ENCODE results near the gene QRICH1. TPM values are rescaled to one million over a fixed set of nuclear protein-coding genes. Genes with fewer than 3 reads are reported as not detected.

The QRICH1 gene
- total and polyA plus RNA-seq, 2 of the 13 experiments (the other 11 are each of a cell fraction or from before 2014, with no cell fraction given): 52.6 to 102 TPM

- TF ChIP-seq ZNF281 (CRISPR knock-in tag; IDR thresholded peaks at IDR 0.05; ENCODE audit: borderline replicate concordance) (peak; percentile 39; the same call in 1 of the 2 replicates), ZNF713 (CRISPR knock-in tag; IDR thresholded peaks at IDR 0.05) (no peak), IKZF4 (CRISPR knock-in tag; IDR thresholded peaks at IDR 0.05; ENCODE audit: borderline replicate concordance, low read depth, not compliant biosample characterization) (peak; percentile 81), SMAD3 (CRISPR knock-in tag; IDR thresholded peaks at IDR 0.05) (peak; percentile 79), SMAD9 (CRISPR knock-in tag; IDR thresholded peaks at IDR 0.05) (no peak), KLF15 (CRISPR knock-in tag; IDR thresholded peaks at IDR 0.05; ENCODE audit: borderline replicate concordance) (peak; percentile 76; the same call in 1 of the 2 replicates), RFX1 (IDR thresholded peaks at IDR 0.05) (no peak), HINFP (CRISPR knock-in tag; IDR thresholded peaks at IDR 0.05; ENCODE audit: low read depth) (peak; percentile 81; the same call in 1 of the 2 replicates), ZNF256 (CRISPR knock-in tag; conservative IDR thresholded peaks at IDR 0.05) (peak; percentile 95; the same call in 1 of the 2 replicates), ZNF570 (CRISPR knock-in tag; IDR thresholded peaks at IDR 0.05; ENCODE audit: borderline replicate concordance) (no peak; the same call in 1 of the 2 replicates), ZNF543 (CRISPR knock-in tag; IDR thresholded peaks at IDR 0.05) (peak; percentile 76; the same call in 1 of the 2 replicates), RFX5 (IDR thresholded peaks at IDR 0.05; ENCODE audit: low read depth, low read length) (peak; percentile 19; the same call in 1 of the 2 replicates), BRF2 (CRISPR knock-in tag; IDR thresholded peaks at IDR 0.05) (peak; percentile 45; the same call in 1 of the 2 replicates), ZNF354B (CRISPR knock-in tag; IDR thresholded peaks at IDR 0.05) (0 out of 2 replicates have a peak, but pooled peaks have one; percentile 59), KDM2A (CRISPR knock-in tag; IDR thresholded peaks at IDR 0.05; ENCODE audit: borderline replicate concordance, low read depth) (peak; percentile 100), SRF (IDR thresholded peaks at IDR 0.05; ENCODE audit: low read depth, low read length) (no peak), ZNF576 (CRISPR knock-in tag; IDR thresholded peaks at IDR 0.05) (peak; percentile 70; the same call in 1 of the 2 replicates), AKAP8 (CRISPR knock-in tag; IDR thresholded peaks at IDR 0.05) (peak; percentile 99), MAF1 (CRISPR knock-in tag; IDR thresholded peaks at IDR 0.05; ENCODE audit: borderline replicate concordance) (peak; percentile 74; the same call in 1 of the 2 replicates), NFE2L1 (CRISPR knock-in tag; IDR thresholded peaks at IDR 0.05; ENCODE audit: borderline replicate concordance) (no peak; the same call in 1 of the 2 replicates), MXD1 (CRISPR knock-in tag; IDR thresholded peaks at IDR 0.05) (peak; percentile 91)
These were observed 65.0 kb downstream of the QRICH1 start, which contains the start of gene IMPDH2 (continued) for GRCh38 chr3:49028673-49029562.

Measured in HepG2 (cell line).